Measurements from ENCODE around the gene PAEP. TPM values are rescaled to one million over a fixed set of nuclear protein-coding genes. Genes with fewer than 3 reads are reported as not detected.
"Not testable (repeated sequence)": the region's sequence is repeated elsewhere in the genome, so short reads cannot be mapped to it uniquely, and the experiment has no call there.

The PAEP gene
- total and polyA plus RNA-seq, 2 experiments from 2014 or later: not detected

DNA sequence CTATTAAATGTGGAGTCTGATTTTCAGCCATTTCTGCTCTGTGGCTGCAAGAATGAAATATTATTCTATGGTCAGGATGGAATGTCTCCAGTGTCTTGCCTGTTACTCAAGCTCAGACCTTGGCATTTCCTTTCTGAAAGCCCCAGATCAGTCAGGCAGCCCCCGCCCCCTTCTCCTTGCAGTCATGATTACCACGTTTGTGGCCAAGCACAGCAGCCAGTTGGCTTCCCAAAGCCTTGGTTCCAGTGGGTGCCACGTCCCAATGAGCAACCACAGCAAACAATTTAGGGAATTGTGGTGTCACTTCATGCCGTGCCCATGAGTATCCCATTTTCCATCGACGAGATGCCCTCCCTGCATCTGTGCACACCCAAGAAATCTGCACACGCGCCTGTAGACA lies 25.3 kb upstream of the PAEP start:
- peaks cover 19% of the 10 kb centered on the region for H3K27me3 ChIP-seq (replicated peaks; ENCODE audit: insufficient read depth)
- TF ChIP-seq EZH2 (IDR thresholded peaks at IDR 0.05; ENCODE audit: insufficient read depth, poor library complexity, severe bottlenecking) (no peak), EZH2phosphoT487 (IDR thresholded peaks at IDR 0.05; ENCODE audit: insufficient read depth, low read depth) (no peak)
- no peaks in the 10 kb centered on the region for H3K9me2 ChIP-seq (ENCODE audit: insufficient read depth)
- no peaks in the 10 kb centered on the region for H3K9me3 ChIP-seq (ENCODE audit: low read depth)
- no peak overlapping the region for H3K4me2 ChIP-seq (ENCODE audit: unreplicated experiment)
- no peaks in the 10 kb centered on the region for H3K4me1 ChIP-seq (ENCODE audit: insufficient read depth)
- H3F3A ChIP-seq (ENCODE audit: insufficient read depth): no peaks in the 10 kb centered on the region
- H3K79me2 ChIP-seq (ENCODE audit: insufficient read depth): no peaks in the 10 kb centered on the region
- no peak overlapping the region for H2AFZ ChIP-seq
- H3K36me3 ChIP-seq (ENCODE audit: low read depth): no peaks in the 10 kb centered on the region
- no peak overlapping the region for H3K27ac ChIP-seq
- no peak overlapping the region for H3K9ac ChIP-seq
- H4K20me1 ChIP-seq (ENCODE audit: insufficient read depth): no peaks in the 10 kb centered on the region
- no peak overlapping the region for H3K4me3 ChIP-seq
- 46 to 49% methylated on average over 8 of the region's 8 CpGs for WGBS, 2 experiments (ENCODE audit: low coverage in 1 of 2, low lambda C conversion rate in 2 of 2, missing lambda C conversion rate in 2 of 2)
- peak; percentile 48 for DNase-seq
- in situ Hi-C loops (cut with MboI): no loop called here

DNA sequence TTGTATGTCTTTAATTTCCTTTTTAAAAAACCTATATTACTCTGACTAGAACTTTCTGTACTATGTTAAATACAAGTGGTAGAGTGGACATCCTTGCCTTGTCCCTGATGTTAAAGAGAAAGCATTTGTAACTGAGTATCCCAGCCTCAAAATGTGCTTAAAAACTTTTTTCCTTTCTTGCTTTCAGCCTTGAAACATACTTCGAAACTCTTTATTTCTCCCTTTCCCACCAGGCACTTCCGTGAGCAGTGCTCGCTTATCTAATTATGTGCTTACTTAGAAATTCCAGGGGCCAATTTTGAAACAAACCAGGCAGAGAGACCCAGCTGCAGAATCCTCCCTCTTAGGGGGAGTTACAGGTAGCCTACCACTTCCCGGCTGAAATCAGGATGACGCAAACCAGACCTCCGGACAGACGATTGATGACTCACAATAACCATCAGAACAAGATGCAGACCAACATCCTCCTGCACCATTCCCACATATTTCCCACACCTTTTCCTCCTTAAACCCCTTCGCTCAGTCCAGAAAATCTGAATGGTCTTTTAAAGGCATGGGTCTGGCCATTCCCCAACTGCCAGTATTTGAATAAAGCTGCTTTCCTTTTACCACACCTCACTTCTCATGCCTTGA lies 18.2 kb upstream of the PAEP start:
- H2AFZ ChIP-seq; H3K36me3 ChIP-seq (ENCODE audit: low read depth); H3K4me3 ChIP-seq; in situ Hi-C loops (cut with MboI); H3K4me2 ChIP-seq (ENCODE audit: unreplicated experiment); H3K79me2 ChIP-seq (ENCODE audit: insufficient read depth); H3F3A ChIP-seq (ENCODE audit: insufficient read depth); H3K27me3 ChIP-seq (replicated peaks; ENCODE audit: insufficient read depth); H3K9ac ChIP-seq; H3K9me2 ChIP-seq (ENCODE audit: insufficient read depth); H3K4me1 ChIP-seq (ENCODE audit: insufficient read depth); H4K20me1 ChIP-seq (ENCODE audit: insufficient read depth); H3K27ac ChIP-seq; H3K9me3 ChIP-seq (ENCODE audit: low read depth): not testable (repeated sequence)
- DNase-seq: peak; percentile 24
- WGBS, 2 experiments (ENCODE audit: low coverage in 1 of 2, low lambda C conversion rate in 2 of 2, missing lambda C conversion rate in 2 of 2): 1 to 3% methylated on average over 8 of the region's 8 CpGs

- no peak overlapping the region for H2AFZ ChIP-seq
- no peaks in the 10 kb centered on the region for H3F3A ChIP-seq (ENCODE audit: insufficient read depth)
- no peaks in the 10 kb centered on the region for H3K4me1 ChIP-seq (ENCODE audit: insufficient read depth)
- no peak overlapping the region for H3K4me2 ChIP-seq (ENCODE audit: unreplicated experiment)
- H3K9me3 ChIP-seq (ENCODE audit: low read depth): no peaks in the 10 kb centered on the region
- no peaks in the 10 kb centered on the region for H3K79me2 ChIP-seq (ENCODE audit: insufficient read depth)
- no peaks in the 10 kb centered on the region for H3K27me3 ChIP-seq (replicated peaks; ENCODE audit: insufficient read depth)
- H3K27ac ChIP-seq: no peak overlapping the region
- TF ChIP-seq EZH2 (IDR thresholded peaks at IDR 0.05; ENCODE audit: insufficient read depth, poor library complexity, severe bottlenecking) (no peak), EZH2phosphoT487 (IDR thresholded peaks at IDR 0.05; ENCODE audit: insufficient read depth, low read depth) (no peak)
- WGBS, 2 experiments (ENCODE audit: low coverage in 1 of 2, low lambda C conversion rate in 2 of 2, missing lambda C conversion rate in 2 of 2): 62 to 63% methylated on average over 18 of the region's 18 CpGs
- no peak overlapping the region for H3K9ac ChIP-seq
- H3K4me3 ChIP-seq: no peak overlapping the region
- no peaks in the 10 kb centered on the region for H4K20me1 ChIP-seq (ENCODE audit: insufficient read depth)
- H3K9me2 ChIP-seq (ENCODE audit: insufficient read depth): no peaks in the 10 kb centered on the region
- no peak for DNase-seq
- H3K36me3 ChIP-seq (ENCODE audit: low read depth): no peaks in the 10 kb centered on the region
- in situ Hi-C loops (cut with MboI): no loop called here
Measured at GRCh38 chr9:135544981-135545635, 16.4 kb upstream of the PAEP start.

GRCh38 chr9:135545646-135546176 lies 15.8 kb upstream of the PAEP start, which contains the start of gene OBP2A:
TSS of gene OBP2A (plus strand) at chr9:135546126. CDS start at chr9:135546181, 55 bp downstream.
- H3K79me2 ChIP-seq (ENCODE audit: insufficient read depth); H3K27ac ChIP-seq; H3K9me2 ChIP-seq (ENCODE audit: insufficient read depth); H3K36me3 ChIP-seq (ENCODE audit: low read depth); H3F3A ChIP-seq (ENCODE audit: insufficient read depth); H3K4me3 ChIP-seq; H3K4me2 ChIP-seq (ENCODE audit: unreplicated experiment); H3K4me1 ChIP-seq (ENCODE audit: insufficient read depth); H3K9me3 ChIP-seq (ENCODE audit: low read depth); H3K27me3 ChIP-seq (replicated peaks; ENCODE audit: insufficient read depth); in situ Hi-C loops (cut with MboI); H3K9ac ChIP-seq; H2AFZ ChIP-seq; H4K20me1 ChIP-seq (ENCODE audit: insufficient read depth); DNase-seq: not testable (repeated sequence)
- 59 to 70% methylated on average over 10 to 15 of the region's 19 CpGs for WGBS, 2 experiments (ENCODE audit: low coverage in 1 of 2, low lambda C conversion rate in 2 of 2, missing lambda C conversion rate in 2 of 2)

GRCh38 chr9:135546792-135547617 lies 14.6 kb upstream of the PAEP start:
- H3K4me3 ChIP-seq; H3K36me3 ChIP-seq (ENCODE audit: low read depth); H3K9me3 ChIP-seq (ENCODE audit: low read depth); H4K20me1 ChIP-seq (ENCODE audit: insufficient read depth); H3K9ac ChIP-seq; H3K79me2 ChIP-seq (ENCODE audit: insufficient read depth); H3K27ac ChIP-seq; H3K4me1 ChIP-seq (ENCODE audit: insufficient read depth); H2AFZ ChIP-seq; H3K4me2 ChIP-seq (ENCODE audit: unreplicated experiment); H3K27me3 ChIP-seq (replicated peaks; ENCODE audit: insufficient read depth); H3K9me2 ChIP-seq (ENCODE audit: insufficient read depth); in situ Hi-C loops (cut with MboI); H3F3A ChIP-seq (ENCODE audit: insufficient read depth); DNase-seq: not testable (repeated sequence)
- 58 to 70% methylated on average over 10 to 19 of the region's 21 CpGs for WGBS, 2 experiments (ENCODE audit: low coverage in 1 of 2, low lambda C conversion rate in 2 of 2, missing lambda C conversion rate in 2 of 2)

Data from GM23248 (cell line).